AG10803 (cell line): Measurements from ENCODE around the gene NMB.
"Not testable (repeated sequence)": the region's sequence is repeated elsewhere in the genome, so short reads cannot be mapped to it uniquely, and the experiment has no call there.

Experiments
- DNase-seq: peaks from one replicate; pipeline ENCODE4 v3.0.0; 2010; ENCODE audit warnings: low read depth
- H3K4me3 ChIP-seq: 2 replicates; pipeline ENCODE4 v1.5.1; 2011; ENCODE audit warnings: mild to moderate bottlenecking, low read length, control low read depth
- CTCF ChIP-seq: conservative IDR thresholded peaks from 2 replicates; pipeline ENCODE4 v1.5.1; 2011; ENCODE audit warnings: mild to moderate bottlenecking, low read length, control low read depth, inconsistent platforms

Gene NMB

GRCh38 chr15:84690342-84690741, 32.3 kb upstream of the NMB start:
- no peak overlapping the region for H3K4me3 ChIP-seq
- TF ChIP-seq CTCF, result no peak
- no peak for DNase-seq

GRCh38 chr15:84689858-84690257, 31.9 kb upstream of the NMB start:
- H3K4me3 ChIP-seq, result no peak overlapping the region
- DNase-seq, result no peak
- no peak for TF ChIP-seq CTCF

GRCh38 chr15:84686446-84686845, 28.4 kb upstream of the NMB start:
- not testable (repeated sequence) for H3K4me3 ChIP-seq, DNase-seq

GRCh38 chr15:84685304-84685703, 27.3 kb upstream of the NMB start:
- peak; percentile 88 for DNase-seq
- TF ChIP-seq CTCF, result no peak
- no peak overlapping the region for H3K4me3 ChIP-seq

GRCh38 chr15:84684092-84684491, 26.1 kb upstream of the NMB start:
- no peak overlapping the region for H3K4me3 ChIP-seq

GRCh38 chr15:84681831-84682230, 23.8 kb upstream of the NMB start:
- H3K4me3 ChIP-seq, result no peak overlapping the region
- no peak for DNase-seq
- TF ChIP-seq CTCF, result no peak

More at GRCh38 chr15:84684092-84684491, 26.1 kb upstream of the NMB start:
- TF ChIP-seq CTCF, result no peak
- no peak for DNase-seq

- DNase-seq, result peak; percentile 92
- TF ChIP-seq CTCF, result no peak
- no peak overlapping the region for H3K4me3 ChIP-seq
These were observed 13.2 kb upstream of the NMB start for GRCh38 chr15:84671211-84671610.

- peak; percentile 98 for DNase-seq
- no peak for TF ChIP-seq CTCF
- no peak overlapping the region for H3K4me3 ChIP-seq
These were observed 11.7 kb upstream of the NMB start for GRCh38 chr15:84669726-84670125.
